Suprapubic skin (tissue), 3 donors: ENCODE data around the gene LEO1.

Experiments
- EP300 ChIP-seq: sonication (generic); formaldehyde crosslinking; IDR thresholded peaks from one replicate; pipeline ENCODE4 v1.6.1; 2017; ENCODE audit warnings: antibody characterized with exemption
- TF ChIP-seq, protein P1 (sequence below), 2 donors: fragments of 200-600 bp in 1 of 2; fragments of 450-650 bp in 1 of 2; sonication (generic) in 1 of 2; IDR thresholded peaks; one replicate each; pipeline ENCODE4 v1.5.1; 2016 to 2019; ENCODE audit warnings: antibody characterized with exemption in 2 of 2, mild to moderate bottlenecking in 1 of 2, moderate library complexity in 1 of 2

DNA sequence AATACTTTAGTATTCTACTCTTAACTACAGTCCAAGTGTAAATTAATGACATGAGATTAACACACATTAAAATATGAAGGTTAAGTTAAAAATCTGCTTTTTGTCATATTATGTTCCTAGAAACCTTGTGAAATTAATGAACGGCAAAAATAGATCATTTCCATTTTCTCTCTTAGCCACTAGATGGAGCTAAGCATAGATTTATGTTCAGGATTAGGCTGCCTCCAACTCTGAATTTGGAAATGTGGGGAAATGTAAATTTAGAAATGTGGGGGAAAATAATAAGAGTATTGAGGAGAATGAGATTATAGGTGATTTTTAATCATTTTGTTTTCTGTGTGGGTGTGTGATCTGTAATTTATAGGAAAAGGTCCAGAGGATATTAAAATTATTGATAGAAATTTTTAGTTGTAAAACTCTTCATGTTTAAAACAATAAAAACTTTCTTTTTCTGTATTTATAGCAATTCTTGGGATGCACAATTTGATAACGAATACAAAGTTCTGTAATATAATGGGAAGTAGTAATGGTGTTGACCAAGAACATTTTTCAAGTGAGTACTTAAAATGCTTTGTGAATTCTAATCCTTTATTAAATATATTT, 82.9 kb downstream of the LEO1 start:
- TF ChIP-seq, protein P1, sequence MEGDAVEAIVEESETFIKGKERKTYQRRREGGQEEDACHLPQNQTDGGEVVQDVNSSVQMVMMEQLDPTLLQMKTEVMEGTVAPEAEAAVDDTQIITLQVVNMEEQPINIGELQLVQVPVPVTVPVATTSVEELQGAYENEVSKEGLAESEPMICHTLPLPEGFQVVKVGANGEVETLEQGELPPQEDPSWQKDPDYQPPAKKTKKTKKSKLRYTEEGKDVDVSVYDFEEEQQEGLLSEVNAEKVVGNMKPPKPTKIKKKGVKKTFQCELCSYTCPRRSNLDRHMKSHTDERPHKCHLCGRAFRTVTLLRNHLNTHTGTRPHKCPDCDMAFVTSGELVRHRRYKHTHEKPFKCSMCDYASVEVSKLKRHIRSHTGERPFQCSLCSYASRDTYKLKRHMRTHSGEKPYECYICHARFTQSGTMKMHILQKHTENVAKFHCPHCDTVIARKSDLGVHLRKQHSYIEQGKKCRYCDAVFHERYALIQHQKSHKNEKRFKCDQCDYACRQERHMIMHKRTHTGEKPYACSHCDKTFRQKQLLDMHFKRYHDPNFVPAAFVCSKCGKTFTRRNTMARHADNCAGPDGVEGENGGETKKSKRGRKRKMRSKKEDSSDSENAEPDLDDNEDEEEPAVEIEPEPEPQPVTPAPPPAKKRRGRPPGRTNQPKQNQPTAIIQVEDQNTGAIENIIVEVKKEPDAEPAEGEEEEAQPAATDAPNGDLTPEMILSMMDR (IDR thresholded peaks at IDR 0.05): peak; percentile 50 to 58
- TF ChIP-seq EP300: no peak
